Activated naive CD8-positive, alpha-beta T cell treated with anti-CD3 and anti-CD28 coated beads, Interleukin-2, amount 50 U/mL, for 24 hours (primary cell): ENCODE measurements around the gene GCKR.
"Not testable (repeated sequence)": the region's sequence is repeated elsewhere in the genome, so short reads cannot be mapped to it uniquely, and the experiment has no call there.

Experiments
- ATAC-seq: fragments of 150-1000 bp; cut with Tn5 transposase; one replicate; pipeline ENCODE4 v1.10.0; 2021
- DNase-seq: peaks from one replicate; pipeline ENCODE4 v3.0.0; 2021
- H3K27ac Mint-ChIP-seq: one replicate; pipeline ENCODE4 v1.8.0; 2021; ENCODE audit warnings: mild to moderate bottlenecking, mixed read lengths
- H3K27me3 Mint-ChIP-seq: one replicate; pipeline ENCODE4 v1.8.0; 2021; ENCODE audit warnings: mixed read lengths
- H3K36me3 Mint-ChIP-seq: one replicate; pipeline ENCODE4 v1.8.0; 2021; ENCODE audit warnings: low read depth, mixed read lengths
- H3K4me1 Mint-ChIP-seq: one replicate; pipeline ENCODE4 v1.8.0; 2021; ENCODE audit warnings: mixed read lengths
- H3K4me3 Mint-ChIP-seq: one replicate; pipeline ENCODE4 v1.8.0; 2021; ENCODE audit warnings: mild to moderate bottlenecking, moderate library complexity, mixed read lengths
- H3K9me3 Mint-ChIP-seq: one replicate; pipeline ENCODE4 v1.8.0; 2021; ENCODE audit warnings: mixed read lengths

GCKR gene

DNA sequence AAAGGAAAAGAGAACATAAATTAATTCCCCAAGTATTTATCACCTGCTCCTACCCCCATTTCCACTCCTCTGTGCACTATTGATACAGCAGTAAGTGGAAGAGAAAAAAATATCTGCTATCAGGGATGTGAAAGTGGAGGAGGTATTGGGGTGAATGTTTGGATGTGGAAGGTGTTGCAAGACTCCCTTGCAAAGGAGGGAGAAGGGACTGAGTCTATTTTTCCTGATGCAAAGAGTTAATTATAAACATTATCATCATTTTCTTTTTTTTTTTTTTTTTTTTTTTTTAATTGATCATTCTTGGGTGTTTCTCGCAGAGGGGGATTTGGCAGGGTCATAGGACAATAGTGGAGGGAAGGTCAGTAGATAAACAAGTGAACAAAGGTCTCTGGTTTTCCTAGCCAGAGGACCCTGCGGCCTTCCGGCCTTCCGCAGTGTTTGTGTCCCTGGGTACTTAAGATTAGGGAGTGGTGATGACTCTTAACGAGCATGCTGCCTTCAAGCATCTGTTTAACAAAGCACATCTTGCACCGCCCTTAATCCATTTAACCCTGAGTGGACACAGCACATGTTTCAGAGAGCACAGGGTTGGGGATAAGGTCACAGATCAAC, 42.3 kb downstream of the GCKR start:
- not testable (repeated sequence) for H3K27ac Mint-ChIP-seq, H3K4me3 Mint-ChIP-seq, DNase-seq, ATAC-seq, H3K27me3 Mint-ChIP-seq, H3K4me1 Mint-ChIP-seq, H3K36me3 Mint-ChIP-seq, H3K9me3 Mint-ChIP-seq

DNA sequence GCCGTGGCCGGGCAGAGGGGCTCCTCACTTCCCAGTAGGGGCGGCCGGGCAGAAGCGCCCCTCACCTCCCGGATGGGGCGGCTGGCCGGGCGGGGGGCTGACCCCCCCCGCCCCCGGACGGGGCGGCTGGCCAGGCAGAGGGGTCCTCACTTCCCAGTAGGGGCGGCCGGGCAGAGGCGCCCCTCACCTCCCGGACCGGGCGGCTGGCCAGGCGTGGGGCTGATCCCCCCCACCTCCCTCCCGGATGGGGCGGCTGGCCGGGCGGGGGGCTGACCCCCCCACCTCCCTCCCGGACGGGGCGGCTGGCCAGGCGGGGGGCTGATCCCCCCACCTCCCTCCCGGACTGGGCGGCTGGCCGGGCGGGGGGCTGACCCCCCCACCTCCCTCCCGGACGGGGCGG, 43.0 kb downstream of the GCKR start:
- ATAC-seq, H3K27me3 Mint-ChIP-seq, H3K9me3 Mint-ChIP-seq, H3K27ac Mint-ChIP-seq, H3K36me3 Mint-ChIP-seq, H3K4me1 Mint-ChIP-seq, H3K4me3 Mint-ChIP-seq, DNase-seq: not testable (repeated sequence)

DNA sequence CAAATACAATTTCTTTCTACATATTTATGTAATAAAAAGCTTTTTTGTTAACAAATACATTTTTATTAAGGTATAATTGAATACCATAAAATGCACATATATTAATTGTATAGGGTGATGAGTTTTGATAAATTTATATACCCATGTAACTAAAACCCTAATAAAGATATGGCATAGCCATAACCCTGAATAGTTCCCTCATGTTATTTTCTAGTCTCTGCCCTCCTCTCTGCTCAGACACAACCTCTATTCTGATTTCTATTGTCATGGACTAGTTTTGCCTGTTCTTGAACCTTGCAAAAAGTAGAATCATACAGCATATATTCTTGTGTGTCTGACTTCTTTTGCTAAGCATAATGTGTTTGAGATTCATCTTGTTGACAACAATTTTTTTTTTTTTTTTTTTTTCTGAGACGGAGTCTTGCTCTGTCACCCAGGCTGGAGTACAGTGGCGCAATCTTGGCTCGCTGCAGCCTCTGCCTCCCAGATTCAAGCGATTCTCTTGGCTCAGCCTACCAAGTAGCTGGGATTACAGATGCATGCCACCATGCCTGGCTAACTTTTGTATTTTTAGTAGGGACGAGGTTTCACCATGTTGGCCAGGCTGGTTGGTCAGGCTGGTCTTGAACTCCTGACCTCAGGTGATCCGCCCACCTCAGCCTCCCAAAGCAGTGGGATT, 47.6 kb downstream of the GCKR start:
- Mint-ChIP-seq H3K27me3 (no peaks in the 10 kb centered on the region), H3K4me3 (no peak overlapping the region), H3K27ac (no peak overlapping the region), H3K9me3 (no peaks in the 10 kb centered on the region), H3K36me3 (no peaks in the 10 kb centered on the region), H3K4me1 (no peaks in the 10 kb centered on the region)
- DNase-seq = no peak
- ATAC-seq = no peak

DNA sequence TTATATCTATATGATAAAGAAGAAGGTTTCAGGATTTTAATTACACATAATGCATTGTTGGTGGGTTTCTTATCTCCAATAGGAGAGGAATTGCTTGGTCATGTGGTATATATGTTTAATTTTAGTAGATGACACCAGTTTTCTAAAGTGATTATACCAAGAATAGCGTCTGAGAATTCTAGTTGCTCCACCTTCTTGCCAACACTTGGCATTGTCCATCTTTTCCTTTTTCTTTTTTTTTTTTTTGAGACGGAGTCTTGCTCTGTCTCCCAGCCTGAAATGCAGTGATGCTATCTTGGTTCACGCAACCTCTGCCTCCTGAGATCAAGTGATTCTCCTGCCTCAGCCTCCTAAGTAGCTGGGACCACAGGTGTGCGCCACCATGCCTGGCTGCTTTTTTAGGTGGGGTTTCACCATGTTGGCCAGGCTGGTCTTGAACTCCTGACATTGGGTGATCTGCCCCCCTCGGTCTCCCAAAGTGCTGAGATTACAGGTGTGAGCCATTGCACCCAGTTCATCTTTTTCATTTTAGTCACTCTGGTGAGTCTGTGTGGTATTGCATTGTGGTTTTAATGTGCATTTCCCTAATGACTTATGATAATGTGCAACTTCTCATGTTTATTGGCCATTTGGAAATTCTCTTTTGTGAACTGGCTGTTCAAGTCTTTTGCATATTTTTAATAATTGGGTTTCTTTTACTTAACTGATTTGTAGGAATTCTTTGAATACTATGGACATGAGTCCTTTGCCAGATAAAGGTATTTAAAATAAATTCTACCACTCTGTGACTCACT, 48.9 kb downstream of the GCKR start:
- H3K36me3 Mint-ChIP-seq = no peaks in the 10 kb centered on the region
- H3K27ac Mint-ChIP-seq = no peak overlapping the region
- ATAC-seq (no peak), DNase-seq (no peak)
- H3K27me3 Mint-ChIP-seq = no peaks in the 10 kb centered on the region
- H3K4me3 Mint-ChIP-seq = no peak overlapping the region
- no peaks in the 10 kb centered on the region for H3K9me3 Mint-ChIP-seq
- H3K4me1 Mint-ChIP-seq = no peaks in the 10 kb centered on the region

DNA sequence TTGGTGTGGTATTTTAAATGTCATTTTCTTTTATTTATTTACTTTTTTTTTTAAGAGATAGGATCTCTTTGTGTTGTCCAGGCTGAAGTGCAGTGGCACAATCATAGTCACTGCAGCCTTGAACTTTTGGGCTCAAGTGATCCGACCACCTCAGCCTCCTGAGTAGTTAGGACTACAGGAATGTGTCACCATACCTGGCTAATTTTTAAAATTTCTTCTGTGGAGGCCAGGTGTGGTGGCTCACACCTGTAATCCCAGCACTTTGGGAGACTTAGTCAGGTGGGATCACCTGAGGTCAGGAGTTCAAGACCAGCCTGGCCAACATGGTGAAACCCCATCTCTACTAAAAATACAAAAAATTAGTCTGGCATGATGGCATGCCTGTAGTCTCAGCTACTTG, 52.7 kb downstream of the GCKR start:
- no peak for ATAC-seq
- no peaks in the 10 kb centered on the region for H3K36me3 Mint-ChIP-seq
- H3K4me3 Mint-ChIP-seq = no peak overlapping the region
- peaks cover 10% of the 10 kb centered on the region for H3K27me3 Mint-ChIP-seq
- H3K9me3 Mint-ChIP-seq = no peaks in the 10 kb centered on the region
- H3K27ac Mint-ChIP-seq = no peak overlapping the region
- H3K4me1 Mint-ChIP-seq = no peaks in the 10 kb centered on the region
- DNase-seq = no peak

DNA sequence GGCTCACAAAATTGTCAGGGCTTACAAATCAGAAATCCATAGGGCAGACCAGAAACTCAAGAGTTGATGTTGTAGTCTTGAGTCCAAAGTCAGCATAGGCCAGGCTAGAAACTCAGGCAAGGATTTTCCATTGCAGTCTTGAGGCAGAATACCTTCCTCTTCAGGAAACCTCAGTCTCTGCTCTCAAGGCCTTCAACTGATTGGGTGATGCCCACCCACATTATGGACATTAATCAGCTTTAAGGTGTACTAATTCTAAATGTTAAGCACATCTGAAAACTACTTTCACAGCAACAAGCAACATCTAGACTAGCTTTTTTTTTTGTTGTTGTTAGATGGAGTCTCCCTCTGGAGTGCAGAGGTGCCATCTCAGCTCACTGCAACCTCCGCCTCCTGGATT, 54.9 kb downstream of the GCKR start:
- DNase-seq (no peak), ATAC-seq (no peak)
- H3K27me3 Mint-ChIP-seq = peaks cover 17% of the 10 kb centered on the region
- no peak overlapping the region for H3K27ac Mint-ChIP-seq
- H3K4me3 Mint-ChIP-seq = no peak overlapping the region
- H3K4me1 Mint-ChIP-seq = no peaks in the 10 kb centered on the region
- H3K9me3 Mint-ChIP-seq = no peaks in the 10 kb centered on the region
- H3K36me3 Mint-ChIP-seq = no peaks in the 10 kb centered on the region

DNA sequence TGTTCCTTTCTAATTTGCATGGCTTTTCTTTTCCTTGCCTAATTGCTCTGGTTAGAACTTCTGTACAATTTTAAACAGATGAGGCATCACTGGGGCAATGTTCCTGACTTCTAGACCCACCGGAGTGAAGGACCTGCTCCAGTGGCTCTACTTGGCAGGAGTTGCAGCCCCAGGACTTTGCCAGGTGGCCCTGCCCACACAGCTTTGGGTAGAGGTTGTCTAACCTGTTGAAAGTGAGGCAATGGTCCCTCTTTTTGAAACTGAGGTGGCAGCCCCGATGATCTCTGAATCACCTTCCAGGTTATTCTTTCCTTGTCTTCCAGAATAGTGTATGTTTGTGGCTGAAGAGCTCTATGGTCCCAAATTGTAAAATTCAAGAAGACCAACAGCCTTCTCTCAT, 56.3 kb downstream of the GCKR start:
- Mint-ChIP-seq H3K9me3 (no peaks in the 10 kb centered on the region), H3K36me3 (no peaks in the 10 kb centered on the region), H3K27me3 (peaks cover 17% of the 10 kb centered on the region), H3K4me3 (no peak overlapping the region), H3K4me1 (no peaks in the 10 kb centered on the region), H3K27ac (no peak overlapping the region)
- DNase-seq = no peak
- ATAC-seq = no peak

DNA sequence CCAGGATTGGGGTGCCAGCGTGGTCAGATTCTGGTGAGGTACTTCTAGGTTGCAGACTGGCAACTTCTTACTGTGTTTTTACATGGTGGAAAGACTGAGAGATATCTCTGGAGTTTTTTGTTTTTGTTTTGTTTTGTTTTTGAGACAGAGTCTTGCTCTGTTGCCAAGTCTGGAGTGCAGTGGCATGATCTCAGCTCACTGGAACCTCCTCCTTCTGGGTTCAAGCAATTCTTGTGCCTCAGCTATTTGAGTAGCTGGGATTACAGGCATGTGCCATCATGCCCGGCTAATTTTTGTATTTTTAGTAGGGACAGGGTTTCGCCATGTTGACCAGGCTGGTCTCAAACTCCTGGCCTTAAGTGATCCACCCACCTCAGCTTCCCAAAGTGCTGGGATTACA, 57.8 kb downstream of the GCKR start:
- H3K4me1 Mint-ChIP-seq, H3K36me3 Mint-ChIP-seq, H3K4me3 Mint-ChIP-seq, H3K27ac Mint-ChIP-seq, DNase-seq, ATAC-seq, H3K9me3 Mint-ChIP-seq: not testable (repeated sequence)
- peaks cover 19% of the 10 kb centered on the region for H3K27me3 Mint-ChIP-seq

DNA sequence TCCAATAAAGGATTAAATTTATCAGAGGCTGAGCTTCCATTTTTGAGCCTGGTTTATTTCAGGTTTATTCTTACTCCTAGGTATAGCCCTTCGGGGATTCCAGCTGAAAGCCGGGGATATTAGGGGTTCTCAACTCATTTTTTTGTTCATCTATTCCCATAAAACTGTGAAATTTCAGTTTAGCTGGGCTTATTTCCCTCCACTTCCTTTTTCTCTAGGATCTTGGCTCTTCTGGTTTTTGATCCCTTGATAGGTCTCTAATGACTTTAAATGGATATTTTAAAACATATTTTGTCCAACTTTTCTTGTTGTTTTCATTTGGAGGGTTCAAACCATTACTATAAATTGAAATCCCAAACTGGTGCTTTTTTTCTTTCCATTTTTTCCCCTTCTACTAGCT, 62.6 kb downstream of the GCKR start:
- Mint-ChIP-seq H3K27me3 (peaks cover 15% of the 10 kb centered on the region), H3K4me3 (no peak overlapping the region), H3K36me3 (no peaks in the 10 kb centered on the region), H3K9me3 (no peaks in the 10 kb centered on the region), H3K27ac (no peak overlapping the region), H3K4me1 (no peaks in the 10 kb centered on the region)
- DNase-seq (no peak), ATAC-seq (no peak)

DNA sequence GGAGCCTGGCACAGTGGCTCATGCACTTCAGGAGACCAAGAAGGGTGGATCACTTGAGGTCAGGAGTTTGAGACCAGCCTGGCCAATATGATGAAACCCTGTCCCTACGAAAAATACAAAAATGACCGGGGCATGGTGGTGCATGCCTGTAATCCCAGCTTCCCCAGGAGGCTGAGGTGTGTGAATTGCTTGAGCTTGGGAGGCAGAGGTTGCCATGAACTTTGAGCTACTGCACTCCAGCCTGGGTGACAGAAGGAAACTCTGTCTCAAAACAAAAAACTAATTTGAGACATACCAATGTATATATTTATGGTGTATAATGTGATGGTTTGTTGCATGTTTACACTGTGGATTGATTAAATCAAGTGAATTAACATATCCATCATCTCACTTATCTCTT, 64.4 kb downstream of the GCKR start:
- no peak overlapping the region for H3K4me3 Mint-ChIP-seq
- H3K9me3 Mint-ChIP-seq = no peaks in the 10 kb centered on the region
- ATAC-seq (no peak), DNase-seq (no peak)
- H3K27me3 Mint-ChIP-seq = peaks cover 16% of the 10 kb centered on the region
- no peaks in the 10 kb centered on the region for H3K36me3 Mint-ChIP-seq
- no peaks in the 10 kb centered on the region for H3K4me1 Mint-ChIP-seq
- no peak overlapping the region for H3K27ac Mint-ChIP-seq

DNA sequence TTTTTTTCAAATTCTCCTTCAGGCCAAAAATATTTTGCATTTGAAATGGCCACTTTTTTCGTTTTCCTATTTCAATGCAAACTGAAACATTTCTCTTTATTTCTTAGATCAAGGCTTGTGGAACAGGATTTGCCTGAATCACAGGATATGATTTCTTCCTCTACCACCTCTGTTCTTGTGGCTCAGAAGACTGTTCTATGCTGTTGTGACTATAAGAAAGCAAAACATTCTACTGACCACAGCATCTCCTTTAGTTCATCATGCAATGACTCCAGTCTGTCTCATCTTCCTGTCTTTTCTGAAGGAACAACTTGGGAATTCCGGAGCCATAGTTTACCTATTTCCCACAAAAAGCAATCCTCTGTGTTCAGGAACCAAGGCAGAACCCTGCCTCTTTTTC, 70.0 kb downstream of the GCKR start:
- ATAC-seq = no peak
- Mint-ChIP-seq H3K36me3 (no peaks in the 10 kb centered on the region), H3K27me3 (peaks cover 36% of the 10 kb centered on the region), H3K27ac (no peak overlapping the region), H3K9me3 (peaks cover 2% of the 10 kb centered on the region), H3K4me1 (no peaks in the 10 kb centered on the region), H3K4me3 (no peak overlapping the region)
- DNase-seq = no peak

DNA sequence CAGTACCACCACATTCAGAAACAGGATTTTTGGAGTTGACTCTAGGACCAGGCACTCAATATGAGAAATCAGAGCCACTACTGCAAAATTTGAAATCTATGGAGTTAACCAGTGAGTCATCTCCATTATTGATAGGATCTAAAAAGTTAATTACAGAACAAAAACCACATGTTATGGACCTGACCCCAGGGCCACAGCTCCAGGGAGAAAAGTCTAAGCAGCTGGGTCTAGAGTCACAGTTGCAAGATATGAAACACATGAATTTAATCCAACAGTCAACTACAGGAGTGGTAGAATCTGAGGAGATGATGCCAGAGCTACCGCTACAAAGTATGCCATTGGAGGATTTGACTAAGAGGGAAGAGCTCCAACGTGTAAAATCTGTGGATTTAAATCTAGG, 72.8 kb downstream of the GCKR start:
- peaks cover 1% of the 10 kb centered on the region for H3K4me1 Mint-ChIP-seq
- peaks cover 31% of the 10 kb centered on the region for H3K27me3 Mint-ChIP-seq
- DNase-seq (no peak), ATAC-seq (no peak)
- peaks cover 10% of the 10 kb centered on the region for H3K9me3 Mint-ChIP-seq
- H3K4me3 Mint-ChIP-seq = no peak overlapping the region
- no peak overlapping the region for H3K27ac Mint-ChIP-seq
- H3K36me3 Mint-ChIP-seq = no peaks in the 10 kb centered on the region

DNA sequence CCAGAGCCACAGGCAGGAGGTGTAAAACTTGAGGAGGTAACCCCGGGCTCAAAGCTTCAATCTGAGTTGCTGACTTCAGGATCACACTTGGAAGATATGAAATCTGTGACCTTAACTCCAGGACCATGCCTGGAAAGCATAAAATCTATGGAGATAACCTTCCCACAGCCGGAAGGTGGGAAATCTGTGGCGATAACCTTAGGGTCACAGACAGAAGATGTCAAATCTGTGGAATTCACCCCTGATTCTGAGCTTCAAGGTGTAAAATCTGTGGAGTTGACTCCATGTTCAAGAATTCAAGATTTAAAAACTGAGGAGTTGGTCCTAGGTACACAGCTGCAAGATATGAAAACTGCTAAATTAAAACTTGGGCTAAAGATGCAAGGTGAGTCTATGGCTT, 74.6 kb downstream of the GCKR start:
- no peak overlapping the region for H3K4me3 Mint-ChIP-seq
- peaks cover 1% of the 10 kb centered on the region for H3K4me1 Mint-ChIP-seq
- DNase-seq (no peak), ATAC-seq (no peak)
- H3K27me3 Mint-ChIP-seq = peaks cover 22% of the 10 kb centered on the region
- no peak overlapping the region for H3K27ac Mint-ChIP-seq
- no peaks in the 10 kb centered on the region for H3K36me3 Mint-ChIP-seq
- peaks cover 19% of the 10 kb centered on the region for H3K9me3 Mint-ChIP-seq

DNA sequence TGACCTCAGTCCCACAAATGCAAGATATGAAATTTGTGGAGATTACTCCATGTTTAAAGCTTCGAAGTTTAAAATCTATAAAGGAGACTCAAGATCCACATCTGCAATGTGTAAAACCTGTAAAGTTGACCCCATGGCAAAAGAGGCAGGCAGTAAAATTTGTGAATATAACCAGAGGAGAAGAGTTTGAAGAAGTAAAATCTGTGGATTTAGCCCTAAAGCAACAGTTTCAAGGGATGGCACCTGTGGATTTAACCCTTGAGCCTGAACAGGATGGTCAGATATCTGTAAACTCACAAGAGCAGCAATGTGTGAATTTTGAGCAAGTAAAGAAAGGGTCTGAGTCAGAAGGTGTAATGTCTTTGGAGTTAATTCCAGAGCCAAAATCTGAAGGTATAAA, 75.0 kb downstream of the GCKR start:
- DNase-seq = no peak
- Mint-ChIP-seq H3K36me3 (no peaks in the 10 kb centered on the region), H3K4me3 (no peak overlapping the region), H3K27ac (no peak overlapping the region), H3K4me1 (peaks cover 1% of the 10 kb centered on the region), H3K9me3 (peaks cover 20% of the 10 kb centered on the region), H3K27me3 (peaks cover 20% of the 10 kb centered on the region)
- no peak for ATAC-seq

DNA sequence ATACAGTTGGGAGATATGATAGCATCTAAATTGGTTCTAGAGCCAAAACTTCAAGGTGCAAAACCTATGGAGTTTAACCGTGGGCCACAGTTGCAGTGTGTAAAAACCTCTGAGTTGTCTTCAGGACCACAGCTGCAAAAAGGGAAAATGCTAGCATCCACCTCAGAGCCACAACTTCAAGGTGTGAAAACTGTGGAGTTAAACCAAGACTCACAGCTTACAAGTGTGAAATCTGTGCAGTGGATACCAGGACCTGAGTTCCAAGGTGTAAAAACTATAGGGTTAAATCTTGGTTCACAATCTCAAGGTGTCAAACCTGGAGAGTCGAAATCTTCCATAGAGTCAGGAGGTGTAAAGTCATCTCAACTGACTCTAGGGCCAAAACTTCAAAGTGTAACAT, 75.8 kb downstream of the GCKR start:
- H3K27me3 Mint-ChIP-seq = peaks cover 13% of the 10 kb centered on the region

More for the DNA sequence above, 75.8 kb downstream of the GCKR start:
- H3K27ac Mint-ChIP-seq = no peak overlapping the region
- DNase-seq = no peak
- H3K9me3 Mint-ChIP-seq = peaks cover 23% of the 10 kb centered on the region
- peaks cover 1% of the 10 kb centered on the region for H3K4me1 Mint-ChIP-seq
- ATAC-seq = no peak
- H3K36me3 Mint-ChIP-seq = no peaks in the 10 kb centered on the region
- no peak overlapping the region for H3K4me3 Mint-ChIP-seq
